GM12878 (cell line): ENCODE measurements around the gene BFSP1. TPM values are rescaled to one million over a fixed set of nuclear protein-coding genes. Genes with fewer than 3 reads are reported as not detected.

Experiments
- ATAC-seq: fragments of 200-7000 bp; cut with Tn5 transposase; 3 replicates; pipeline ENCODE4 v1.9.1; 2020; ENCODE audit warnings: mild to moderate bottlenecking, moderate library complexity
- BruUV-seq: library from RNA; stranded (reverse); fragments of 400-500 nt; replicated peaks from 2 replicates; lab custom pipeline; 2021; lab: Mats Ljungman, UMichigan
- CTCF ChIA-PET: fragments of 300-600 bp; sonication (Branson Sonifier 250); formaldehyde crosslinking; extraction: SDS; loops from one replicate; lab custom pipeline; 2021; ENCODE audit warnings: inconsistent platforms; lab: Yijun Ruan, JAX
- POLR2A ChIA-PET: fragments of 350-600 bp; formaldehyde crosslinking; extraction: SDS; loops from one replicate; lab custom pipeline; 2021; ENCODE audit warnings: inconsistent platforms; lab: Charles Lee
- RAD21 ChIA-PET: fragments of 300-600 bp; sonication (Branson Sonifier 250); formaldehyde crosslinking; loops from one replicate; lab custom pipeline; 2023; ENCODE audit warnings: antibody characterized with exemption; ENCODE audit not compliant: unreplicated experiment; lab: Charles Lee
- SMC1A ChIA-PET: fragments of 300-600 bp; sonication (Branson Sonifier 250); formaldehyde crosslinking; loops from one replicate; lab custom pipeline; 2023; ENCODE audit not compliant: unreplicated experiment, uncharacterized antibody; lab: Charles Lee
- DNase-seq: peaks from one replicate; pipeline ENCODE4 v3.0.0-alpha.2; 2011; ENCODE audit warnings: low read depth, low spot score
- FAIRE-seq: peaks from 3 replicates; lab custom pipeline; 2011; peaks lifted over from hg19 to GRCh38; lab: Jason Lieb, UNC
- H2AFZ ChIP-seq: 2 replicates; pipeline ENCODE4 v1.6.0; 2011; ENCODE audit warnings: low read depth, low read length, control low read depth; ENCODE audit not compliant: control insufficient read depth
- H3K27ac ChIP-seq: 2 replicates; pipeline ENCODE4 v1.5.1; 2011; ENCODE audit warnings: control low read depth; ENCODE audit not compliant: control insufficient read depth, insufficient read depth
- H3K27me3 ChIP-seq, 2 experiments: replicated peaks in 1 of 2; 2 replicates each; pipeline versions ENCODE4 v1.6.0 to v1.6.1; 2011; ENCODE audit warnings: low read length in 1 of 2; ENCODE audit not compliant: control insufficient read depth in 2 of 2, insufficient read depth in 2 of 2
- H3K36me3 ChIP-seq, 2 experiments: 2 replicates each; pipeline ENCODE4 v1.5.1; 2011; ENCODE audit warnings: low read length in 1 of 2; ENCODE audit not compliant: control insufficient read depth in 2 of 2, insufficient read depth in 2 of 2
- H3K4me1 ChIP-seq: 2 replicates; pipeline ENCODE4 v1.6.1; 2011; ENCODE audit warnings: mild to moderate bottlenecking, low read length, moderate library complexity, mixed read lengths; ENCODE audit not compliant: control insufficient read depth, insufficient read depth
- H3K4me2 ChIP-seq: 2 replicates; pipeline ENCODE4 v1.6.0; 2011; ENCODE audit warnings: control low read depth; ENCODE audit not compliant: control insufficient read depth, insufficient read depth
- H3K4me3 ChIP-seq: fragments of 200-600 bp; sonication (generic); 2 replicates; pipeline ENCODE4 v1.5.1; 2016
- H3K79me2 ChIP-seq: 2 replicates; pipeline ENCODE4 v1.6.0; 2011; ENCODE audit warnings: low read length; ENCODE audit not compliant: control insufficient read depth, insufficient read depth
- H3K9ac ChIP-seq: 2 replicates; pipeline ENCODE4 v1.8.0; 2011; ENCODE audit warnings: low read length, control low read depth, mixed read lengths; ENCODE audit not compliant: control insufficient read depth, insufficient read depth
- H3K9me3 ChIP-seq: replicated peaks from 3 replicates; pipeline ENCODE4 v1.5.1; 2011; ENCODE audit warnings: mild to moderate bottlenecking, low read length; ENCODE audit not compliant: control insufficient read depth, insufficient read depth
- H4K20me1 ChIP-seq: 2 replicates; pipeline ENCODE4 v1.6.0; 2011; ENCODE audit not compliant: control insufficient read depth, insufficient read depth
- BHLHE40 ChIP-seq, 2 experiments: fragments of 450-650 bp in 1 of 2; IDR thresholded peaks; 2 replicates each; pipeline ENCODE4 v1.6.1; 2011 to 2017; ENCODE audit warnings: low read depth in 2 of 2, borderline replicate concordance in 1 of 2, improper control_type of control experiment in 1 of 2, low read length in 1 of 2, mild to moderate bottlenecking in 1 of 2
- CBFB ChIP-seq: IDR thresholded peaks from 2 replicates; pipeline ENCODE4 v1.6.1; 2016; ENCODE audit warnings: antibody characterized with exemption, low read depth
- HDAC6 ChIP-seq: fragments of 200-600 bp; sonication (generic); IDR thresholded peaks from one replicate; pipeline ENCODE4 v1.8.0; 2017; ENCODE audit warnings: antibody characterized with exemption; ENCODE audit not compliant: unreplicated experiment
- IKZF1 ChIP-seq: fragments of 450-650 bp; conservative IDR thresholded peaks from 2 replicates; pipeline ENCODE4 v1.6.1; 2017; ENCODE audit warnings: antibody characterized with exemption, mild to moderate bottlenecking
- IRF3 ChIP-seq: fragments of 450-650 bp; IDR thresholded peaks from 2 replicates; pipeline ENCODE4 v1.6.1; 2014; ENCODE audit warnings: mild to moderate bottlenecking
- KAT2A ChIP-seq: conservative IDR thresholded peaks from 2 replicates; pipeline ENCODE4 v1.6.1; 2011; ENCODE audit warnings: low read depth, low read length; ENCODE audit not compliant: control insufficient read depth
- MEF2A ChIP-seq: IDR thresholded peaks from 2 replicates; pipeline ENCODE4 v1.6.1; 2011; ENCODE audit warnings: low read depth, mild to moderate bottlenecking, low read length, moderate library complexity; ENCODE audit not compliant: insufficient read depth
- MTA3 ChIP-seq: IDR thresholded peaks from 2 replicates; pipeline ENCODE4 v1.6.1; 2012; ENCODE audit warnings: low read length, inconsistent platforms, borderline replicate concordance
- NKRF ChIP-seq: fragments of 450-650 bp; conservative IDR thresholded peaks from 2 replicates; pipeline ENCODE4 v1.6.1; 2017; ENCODE audit warnings: mild to moderate bottlenecking, moderate library complexity
- POLR2AphosphoS2 ChIP-seq: IDR thresholded peaks from 2 replicates; pipeline ENCODE4 v1.6.1; 2011; ENCODE audit warnings: low read depth, mild to moderate bottlenecking, low read length, improper control_type of control experiment, moderate library complexity
- RELB ChIP-seq: fragments of 450-650 bp; IDR thresholded peaks from 2 replicates; pipeline ENCODE4 v1.6.1; 2017; ENCODE audit warnings: low read depth, mild to moderate bottlenecking, moderate library complexity
- SP1 ChIP-seq: IDR thresholded peaks from one replicate; pipeline ENCODE4 v1.6.1; 2011; ENCODE audit warnings: low read depth, low read length
- YBX1 ChIP-seq: fragments of 450-650 bp; IDR thresholded peaks from 2 replicates; pipeline ENCODE4 v1.6.1; 2016; ENCODE audit warnings: antibody characterized with exemption
- YY1 ChIP-seq: IDR thresholded peaks from 2 replicates; pipeline ENCODE4 v1.6.1; 2011; ENCODE audit warnings: low read depth, mild to moderate bottlenecking, low read length
- ZNF384 ChIP-seq: IDR thresholded peaks from 2 replicates; pipeline ENCODE4 v1.6.1; 2012; ENCODE audit warnings: low read depth, mild to moderate bottlenecking, low read length, improper control_type of control experiment, borderline replicate concordance
- ZNF592 ChIP-seq: fragments of 450-650 bp; IDR thresholded peaks from 2 replicates; pipeline ENCODE4 v1.6.1; 2017; ENCODE audit warnings: mild to moderate bottlenecking, moderate library complexity
- ZSCAN29 ChIP-seq: fragments of 450-650 bp; IDR thresholded peaks from 2 replicates; pipeline ENCODE4 v1.6.1; 2017; ENCODE audit warnings: mild to moderate bottlenecking, moderate library complexity
- WGBS: methylation state at CpG from one replicate; pipeline ENCODE4 v1.1.6; 2016; ENCODE audit warnings: low lambda C conversion rate; ENCODE audit not compliant: insufficient replicate concordance, insufficient coverage; ENCODE audit errors: missing lambda C conversion rate; 5-methylcytosine and 5-hydroxymethylcytosine counted together
- in situ Hi-C: fragments of 300-500 bp; cut with MboI; formaldehyde crosslinking; loops from 9 replicates; pipeline ENCODE4 v1.14.3; 2018; ENCODE audit warnings: mixed read lengths
- intact Hi-C: fragments of 100-400 bp; cut with micrococcal nuclease; formaldehyde crosslinking; loops from one replicate; pipeline ENCODE4 v1.14.2; 2022; ENCODE audit not compliant: unreplicated experiment
- polyA plus RNA-seq, 11 experiments: library from polyadenylated mRNA; depleted of rRNA in 4 of 11; unstranded in 6 of 11; stranded (reverse) in 5 of 11; fragments of >200 nt; fragmentation: Nextera tagmentation in 4 of 11; fragmentation: Illumina TruSeq in 1 of 11; extraction: Ambion mirVana in 4 of 11; extraction: Trizol in 1 of 11; gene quantifications; 1 replicate in 1 of 11; 2 replicates in 10 of 11; pipeline versions ENCODE4 v1.2.1 to v1.2.3, GENCODE V29; 2011 to 2016; ENCODE audit warnings: inconsistent platforms in 2 of 11, missing spikeins in 2 of 11, low read depth in 1 of 11
- total RNA-seq, 4 experiments: library from RNA; depleted of rRNA in 3 of 4; stranded (reverse); fragments of >200 nt in 3 of 4; fragmentation: Illumina TruSeq in 1 of 4; extraction: Trizol in 1 of 4; gene quantifications; 2 replicates each; pipeline versions ENCODE4 v1.2.1 to v1.2.3, GENCODE V29; 2013 to 2021

Gene BFSP1
- total and polyA plus RNA-seq, 10 of the 15 experiments (the other 5 are each of a cell fraction or from before 2014, with no cell fraction given): 0.06 to 0.22 (median 0.11) TPM; not detected in 3

GRCh38 chr20:17545127-17545526 is 13.9 kb upstream of the BFSP1 start:
- H3K36me3 ChIP-seq: no peaks in the 10 kb centered on the region
- no peak overlapping the region for H3K4me3 ChIP-seq
- H3K9ac ChIP-seq: no peak overlapping the region
- intact Hi-C loops: no loop called here
- no peak for FAIRE-seq
- no peaks in the 10 kb centered on the region for H4K20me1 ChIP-seq
- H3K4me1 ChIP-seq: no peaks in the 10 kb centered on the region
- peaks cover 2 to 3% of the 10 kb centered on the region in 2 experiments; a peak in 2 of 4 replicates for H3K27me3 ChIP-seq
- 84% methylated on average over 4 of the region's 4 CpGs for WGBS
- in situ Hi-C loops: no loop called here
- no peaks in the 10 kb centered on the region for H3K9me3 ChIP-seq
- no peak for ATAC-seq
- H2AFZ ChIP-seq: no peak overlapping the region
- CTCF ChIA-PET: no interaction called here
- RAD21 ChIA-PET: no interaction called here
- DNase-seq: no peak
- no peak overlapping the region for H3K4me2 ChIP-seq
- no TSS peak for BruUV-seq
- SMC1A ChIA-PET: interaction anchor here (1.6 kb wide), 1 partner anchor 28 kb away, joined by 4 read pairs; no protein-coding TSS in a partner anchor
- H3K27ac ChIP-seq: no peak overlapping the region
- no peaks in the 10 kb centered on the region for H3K79me2 ChIP-seq
- POLR2A ChIA-PET: interaction anchor here (0.6 kb wide), 1 partner anchor 10 kb away, joined by 4 read pairs; no protein-coding TSS in a partner anchor
- TF ChIP-seq YY1 (no peak), HDAC6 (no peak), KAT2A (no peak), ZNF592 (no peak), ZSCAN29 (no peak), POLR2AphosphoS2 (no peak), SP1 (no peak), BHLHE40 (IDR thresholded peaks at IDR 0.05; ENCODE audit: borderline replicate concordance in 1 of 2, low read depth in 2 of 2, low read length in 1 of 2) (no peak), IKZF1 (no peak), RELB (no peak), MTA3 (no peak), ZNF384 (no peak), MEF2A (no peak), CBFB (no peak), IRF3 (no peak), YBX1 (no peak), NKRF (no peak)
